ENCODE results near the gene DNAH6.
A peak's percentile ranks its signal among the peaks of the same experiment; 100 is the strongest.

DNAH6 gene

DNA sequence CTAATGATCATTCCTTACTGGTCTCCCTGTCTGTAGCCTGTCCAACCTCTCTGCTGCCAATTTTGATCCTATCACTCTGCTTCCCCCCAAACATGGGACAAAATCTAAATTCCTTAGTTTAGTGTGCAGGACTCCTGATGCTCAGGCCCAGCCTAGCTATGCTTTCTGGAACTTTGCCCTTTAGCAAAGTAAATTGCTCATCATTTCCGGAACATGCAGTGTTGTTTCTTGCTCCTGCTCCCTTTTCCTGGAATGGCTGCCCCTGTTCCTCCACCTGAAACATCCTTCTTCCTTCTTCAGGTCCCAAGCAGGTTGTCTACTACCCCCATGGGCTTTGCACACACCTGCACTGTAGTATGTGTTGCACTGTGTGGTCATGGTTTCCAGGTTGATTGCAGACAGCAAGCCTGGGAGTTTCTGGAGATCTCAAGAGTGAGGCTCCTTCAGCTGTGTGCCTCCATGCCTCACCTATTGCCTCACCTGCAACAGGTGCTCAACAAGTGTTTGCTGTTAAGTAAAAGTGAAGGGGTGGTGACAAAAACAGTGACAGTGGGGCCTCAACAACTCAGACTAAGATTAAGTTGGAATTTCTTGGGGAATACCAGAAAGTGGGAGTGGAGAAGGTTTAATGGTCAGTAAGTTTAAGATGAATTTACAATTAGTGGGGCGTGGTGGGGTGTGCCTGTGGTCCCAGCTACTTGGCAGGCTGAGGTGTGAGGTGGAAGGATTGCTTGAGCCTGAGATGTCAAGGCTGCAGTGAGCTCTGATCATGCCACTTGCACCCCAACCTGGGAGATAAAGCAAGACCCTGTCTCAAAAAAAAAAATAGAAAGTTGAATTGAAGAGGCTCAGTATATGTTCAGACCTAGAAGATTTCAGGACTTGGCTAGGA lies 120.0 kb downstream of the DNAH6 start:
- no peak for DNase-seq

DNA sequence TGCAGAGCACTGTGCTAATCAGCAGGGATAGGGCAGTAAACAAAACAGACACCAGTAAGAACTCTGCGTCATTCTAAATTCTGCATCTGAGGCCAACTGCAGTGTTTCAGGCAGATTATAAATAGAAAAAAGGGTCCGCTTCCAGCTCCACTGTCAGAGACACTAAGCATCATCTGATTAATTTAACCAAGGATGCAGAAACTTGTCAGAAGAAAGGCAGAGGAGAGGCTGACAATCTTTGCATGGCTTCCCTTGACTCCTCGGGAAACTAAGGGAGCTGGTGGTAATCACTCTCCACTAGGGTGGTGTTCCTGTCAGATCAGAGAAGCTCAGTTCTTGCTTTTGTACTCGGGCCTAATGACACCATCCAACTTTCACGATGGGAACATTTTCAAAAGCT lies 123.5 kb downstream of the DNAH6 start:
- DNase-seq: no peak

DNA sequence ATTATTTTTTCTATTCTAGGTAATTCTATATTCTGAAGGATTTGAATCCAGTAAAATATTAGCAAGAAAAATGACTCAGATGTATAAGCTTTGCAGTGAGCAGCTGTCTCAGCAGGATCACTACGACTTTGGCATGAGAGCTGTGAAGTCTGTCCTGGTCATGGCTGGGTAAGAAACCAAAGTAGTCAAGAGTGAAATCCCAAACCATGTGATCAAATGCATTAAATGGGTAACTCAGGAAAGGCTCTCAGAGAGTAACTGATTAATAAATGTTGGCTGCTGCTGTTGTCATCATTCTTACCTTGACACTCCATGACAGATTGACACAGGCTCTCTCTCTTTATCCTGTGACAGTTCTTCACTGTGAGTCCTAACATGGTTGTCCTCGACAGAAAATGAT lies 124.1 kb downstream of the DNAH6 start:
- DNase-seq: no peak

DNA sequence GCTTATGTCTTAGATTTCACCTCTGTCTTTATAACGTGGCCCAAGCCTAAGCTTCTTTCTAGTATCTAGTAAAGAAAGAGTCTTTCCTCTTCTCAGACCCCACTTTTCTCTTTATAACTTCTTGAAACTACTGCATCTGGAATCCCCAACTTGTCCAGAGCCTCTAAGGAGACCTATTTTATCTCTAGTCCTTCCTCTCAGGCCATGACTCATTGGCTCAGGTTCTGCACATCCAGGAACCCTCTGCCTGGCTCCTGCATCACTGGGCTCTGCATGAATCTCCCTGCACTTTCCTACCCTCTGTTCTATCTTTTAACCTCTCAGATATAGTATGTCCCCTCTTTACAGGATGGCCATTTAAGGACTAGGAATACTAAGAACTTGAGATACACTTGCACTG lies 124.7 kb downstream of the DNAH6 start:
- DNase-seq: no peak

DNA sequence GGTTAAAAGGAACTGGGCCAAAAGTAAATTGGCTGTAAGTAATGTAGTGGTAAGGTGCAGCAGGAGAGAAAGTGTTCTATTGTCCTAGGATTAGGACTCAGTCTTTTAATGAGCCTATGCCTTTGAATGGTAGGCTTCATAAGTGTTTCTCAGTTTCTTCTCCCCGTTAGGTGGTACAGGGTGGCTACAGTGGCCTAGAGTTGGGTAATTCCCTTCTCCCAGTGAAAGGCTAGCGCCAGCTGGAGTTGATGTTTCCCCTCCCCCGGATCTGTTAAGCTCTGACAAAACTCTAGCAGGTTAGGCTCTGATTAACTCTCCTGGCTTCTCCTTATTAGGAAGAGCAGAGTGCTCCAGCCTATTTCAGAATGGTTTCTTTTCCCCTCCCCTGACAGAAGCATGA lies 127.7 kb downstream of the DNAH6 start:
- no peak for DNase-seq

DNA sequence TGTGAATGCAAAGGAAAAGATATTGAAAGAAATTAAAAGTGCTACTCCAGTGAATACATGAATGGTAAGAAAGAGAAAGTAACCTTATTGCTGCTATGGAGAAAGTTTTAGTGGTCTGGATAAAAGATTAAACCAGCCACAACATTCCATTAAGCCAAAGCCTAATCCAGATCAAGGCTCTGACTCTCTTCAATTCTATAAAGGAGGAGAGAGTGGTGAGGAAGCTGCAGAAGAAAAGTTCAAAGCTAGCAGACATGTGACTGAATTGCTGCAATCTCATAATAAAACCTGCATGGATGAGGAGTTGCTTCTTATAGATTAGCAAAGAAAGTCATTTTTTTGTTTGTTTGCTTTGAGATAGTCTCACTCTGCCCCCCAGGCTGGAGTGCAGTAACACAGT lies 130.2 kb downstream of the DNAH6 start:
- no peak for DNase-seq

DNA sequence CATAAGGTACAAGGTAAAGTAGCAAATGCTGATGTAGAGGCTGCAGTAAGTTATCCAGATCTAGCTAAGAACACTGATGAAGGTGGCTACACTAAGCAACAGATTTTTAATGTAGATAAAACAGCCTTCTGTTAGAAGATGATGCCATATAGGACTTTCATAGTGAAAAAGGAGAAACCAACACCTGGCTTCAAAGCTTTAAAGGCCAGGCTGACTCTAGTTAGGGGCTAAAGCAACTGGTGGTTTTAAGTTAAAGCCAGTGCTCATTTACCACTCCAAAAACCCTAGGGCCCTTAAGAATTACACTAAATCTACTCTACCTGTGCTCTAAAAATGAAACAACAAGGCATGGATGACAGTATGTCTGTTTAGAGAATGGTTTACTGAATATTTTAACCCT lies 131.0 kb downstream of the DNAH6 start:
- DNase-seq: no peak

DNA sequence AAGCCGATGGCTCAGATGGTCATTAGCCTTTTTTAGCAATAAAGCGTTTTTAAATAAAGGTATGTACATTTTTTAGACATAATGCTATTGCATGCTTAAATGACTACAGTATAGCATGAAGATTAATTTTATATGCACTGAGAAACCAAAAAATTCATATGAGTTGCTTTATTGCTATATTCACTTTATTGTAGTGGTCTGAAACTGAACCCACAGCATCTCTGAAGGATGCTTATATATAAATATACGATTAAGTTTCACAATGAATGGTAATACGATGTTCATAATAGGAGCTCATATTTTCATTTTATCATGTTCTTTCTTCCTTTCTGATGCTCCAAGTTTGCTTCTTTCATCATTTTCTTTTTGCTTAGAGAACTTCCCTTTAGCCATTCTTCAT lies 132.8 kb downstream of the DNAH6 start:
- no peak for DNase-seq

DNA sequence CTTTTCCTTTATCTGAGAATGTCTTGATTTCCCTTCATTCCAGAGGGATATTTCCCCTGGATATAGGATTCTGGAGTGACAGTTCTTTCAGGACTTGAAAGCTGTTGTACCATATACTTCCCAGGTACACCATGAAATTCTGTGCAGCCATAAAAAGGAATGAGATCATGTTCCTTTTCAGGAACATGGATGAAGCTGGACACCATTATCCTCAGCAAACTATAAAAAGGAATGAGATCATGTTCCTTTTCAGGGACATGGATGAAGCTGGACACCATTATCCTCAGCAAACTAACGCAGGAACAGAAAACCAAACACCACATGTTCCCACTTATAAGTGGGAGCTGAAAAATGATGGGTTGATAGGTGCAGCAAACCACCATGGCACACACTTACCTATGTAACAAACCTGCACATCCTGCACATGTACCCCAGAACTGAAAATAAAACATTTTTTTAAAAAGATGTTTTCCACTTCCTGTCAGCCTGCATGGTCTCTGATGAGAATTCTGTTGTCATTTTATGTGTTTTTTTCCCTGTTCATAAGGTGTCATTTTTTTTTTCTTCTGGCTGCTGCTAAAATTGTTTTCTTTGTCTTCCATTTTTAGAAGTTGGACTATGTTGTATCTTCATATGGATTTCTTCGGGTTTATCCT lies 133.3 kb downstream of the DNAH6 start:
- no peak for DNase-seq

DNA sequence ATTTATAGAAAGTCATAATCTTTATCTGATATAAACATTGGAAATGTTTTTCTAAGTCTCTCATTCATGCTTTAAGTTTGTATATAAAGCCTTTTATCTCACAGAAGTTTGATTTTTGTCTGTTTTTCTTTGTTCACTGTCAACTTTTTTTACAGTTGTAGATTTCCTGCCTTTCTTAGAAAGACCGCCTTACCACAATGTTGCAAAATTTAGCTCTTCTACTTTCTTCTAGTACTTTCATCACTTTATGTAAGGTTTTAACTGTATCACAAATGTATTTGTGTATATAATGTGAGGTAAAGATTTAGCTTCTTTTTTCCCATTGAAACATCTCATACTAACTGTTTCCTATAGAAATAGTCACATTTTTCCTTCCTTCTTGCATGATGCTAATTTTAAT lies 136.1 kb downstream of the DNAH6 start:
- DNase-seq: no peak

DNA sequence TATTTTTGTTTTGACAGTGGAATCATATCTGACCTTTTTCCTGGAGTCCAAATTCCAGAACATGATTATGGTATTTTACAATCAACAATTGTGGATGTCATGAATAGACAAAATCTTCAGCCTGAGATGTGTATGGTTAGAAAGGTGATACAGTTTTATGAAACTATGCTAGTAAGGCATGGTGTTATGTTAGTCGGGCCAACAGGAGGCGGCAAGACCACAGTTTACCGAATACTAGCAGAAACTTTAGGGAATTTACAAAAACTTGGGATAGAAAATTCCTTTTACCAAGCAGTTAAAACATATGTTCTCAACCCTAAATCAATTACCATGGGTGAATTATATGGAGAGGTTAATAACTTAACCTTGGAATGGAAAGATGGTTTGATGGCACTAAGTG lies 137.0 kb downstream of the DNAH6 start:
- no peak for DNase-seq

DNA sequence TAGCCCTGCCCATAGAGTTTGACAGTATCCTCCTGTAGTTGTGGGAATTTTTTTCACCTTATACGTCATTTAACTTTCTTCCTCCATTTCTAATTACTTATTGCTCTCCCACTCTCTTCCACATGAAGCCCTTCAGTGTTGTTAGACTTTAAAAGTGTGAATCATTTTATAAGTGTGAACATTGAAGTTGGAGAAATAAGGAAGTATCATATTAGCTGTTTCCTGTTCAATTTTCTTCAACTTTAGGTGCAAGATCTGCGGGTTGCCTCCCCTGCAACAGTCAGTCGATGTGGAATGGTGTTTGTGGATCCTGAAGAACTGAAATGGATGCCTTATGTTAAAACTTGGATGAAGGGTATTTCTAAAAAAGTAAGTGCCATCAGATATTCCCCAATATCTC lies 138.1 kb downstream of the DNAH6 start:
- DNase-seq: no peak

DNA sequence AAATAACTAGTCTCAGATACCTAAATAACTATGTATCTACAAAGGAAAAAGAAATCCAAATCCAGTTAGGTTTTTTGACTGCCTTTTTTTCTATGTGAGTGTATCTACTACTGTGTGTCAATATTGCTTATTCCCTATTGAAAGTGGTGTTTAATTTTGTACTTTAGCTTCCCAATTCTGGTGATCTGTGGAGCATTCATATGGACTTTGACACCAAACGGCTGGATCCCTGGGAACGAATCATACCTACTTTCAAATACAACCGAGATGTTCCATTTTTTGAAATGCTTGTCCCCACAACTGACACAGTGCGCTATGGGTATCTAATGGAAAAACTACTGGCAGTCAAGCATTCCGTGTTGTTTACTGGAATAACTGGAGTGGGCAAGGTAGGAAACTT lies 152.8 kb downstream of the DNAH6 start:
- no peak for DNase-seq

DNA sequence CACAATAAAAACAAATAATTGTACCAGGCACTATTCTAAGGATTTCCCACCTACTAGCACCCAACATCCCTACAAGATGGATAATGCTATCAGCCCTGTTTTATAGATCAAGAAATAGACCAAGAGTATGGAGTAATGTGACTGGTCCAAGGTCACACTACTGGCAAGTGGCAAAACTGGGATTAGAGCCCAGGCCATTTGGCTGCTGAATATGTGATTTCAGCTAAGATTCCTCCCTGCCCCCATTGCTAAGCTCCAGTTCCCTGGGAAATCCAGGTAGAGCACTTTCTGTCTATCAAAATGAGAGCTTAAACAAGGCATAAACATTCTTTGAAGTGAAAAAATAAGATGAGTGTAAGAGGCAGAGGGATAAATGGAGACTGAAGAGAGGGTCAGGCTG lies 157.8 kb downstream of the DNAH6 start:
- DNase-seq: no peak

DNA sequence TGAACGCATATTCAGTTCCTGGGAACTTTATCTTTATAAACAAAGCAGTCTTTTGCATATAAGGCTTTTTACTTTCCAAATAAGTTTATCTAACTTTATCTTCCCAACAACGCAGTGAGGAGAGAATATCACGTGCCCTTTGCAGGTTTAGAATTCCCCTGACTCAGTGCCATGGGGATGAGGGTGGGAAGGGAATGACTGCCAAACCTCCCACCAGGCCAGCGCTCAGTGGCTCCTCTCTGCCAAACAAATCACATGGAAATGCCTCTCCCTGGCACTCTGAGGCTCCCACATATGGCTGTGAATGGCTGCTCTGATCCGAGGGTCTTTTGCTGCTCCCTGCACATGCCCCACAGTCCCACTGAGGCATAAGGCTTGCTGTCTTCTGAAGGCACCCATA lies 158.3 kb downstream of the DNAH6 start:
- peak; percentile 6 for DNase-seq

DNA sequence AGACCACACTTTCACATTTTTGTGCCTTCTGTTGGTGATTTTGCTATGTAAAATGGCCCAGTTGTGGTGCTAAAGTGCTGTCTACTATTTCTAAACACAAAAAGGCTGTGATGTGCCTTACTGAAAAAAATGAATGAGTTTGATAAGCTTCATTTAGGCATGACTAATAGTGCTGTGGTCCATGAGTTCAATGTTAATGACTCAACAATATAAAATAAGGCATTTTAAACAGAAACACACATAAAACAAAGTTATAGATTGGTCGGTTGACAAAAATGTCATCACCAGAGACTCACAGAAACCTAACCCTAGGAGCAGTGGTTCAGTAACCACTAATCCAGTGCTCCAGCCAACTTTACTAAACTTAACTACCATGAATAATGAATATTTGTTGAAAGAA lies 160.0 kb downstream of the DNAH6 start:
- no peak for DNase-seq

DNA sequence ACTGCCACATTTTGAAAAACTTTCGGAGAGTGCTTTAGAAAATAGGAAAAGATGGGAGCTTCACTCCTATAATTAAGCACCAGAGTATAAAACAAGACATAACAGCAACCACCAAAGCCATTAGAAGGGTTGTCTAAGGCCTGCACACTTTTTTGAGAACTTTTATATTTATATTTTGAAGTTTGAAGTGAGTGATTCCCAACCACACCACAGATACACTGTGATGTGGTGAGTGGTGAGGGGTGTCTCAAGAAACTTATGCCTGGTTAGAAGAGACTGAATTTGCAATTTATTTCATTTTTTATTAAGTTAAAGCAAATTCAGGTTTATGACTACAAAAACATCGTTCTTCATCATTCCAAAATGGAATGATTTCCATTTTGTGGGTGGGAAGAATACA lies 161.9 kb downstream of the DNAH6 start:
- DNase-seq: no peak

DNA sequence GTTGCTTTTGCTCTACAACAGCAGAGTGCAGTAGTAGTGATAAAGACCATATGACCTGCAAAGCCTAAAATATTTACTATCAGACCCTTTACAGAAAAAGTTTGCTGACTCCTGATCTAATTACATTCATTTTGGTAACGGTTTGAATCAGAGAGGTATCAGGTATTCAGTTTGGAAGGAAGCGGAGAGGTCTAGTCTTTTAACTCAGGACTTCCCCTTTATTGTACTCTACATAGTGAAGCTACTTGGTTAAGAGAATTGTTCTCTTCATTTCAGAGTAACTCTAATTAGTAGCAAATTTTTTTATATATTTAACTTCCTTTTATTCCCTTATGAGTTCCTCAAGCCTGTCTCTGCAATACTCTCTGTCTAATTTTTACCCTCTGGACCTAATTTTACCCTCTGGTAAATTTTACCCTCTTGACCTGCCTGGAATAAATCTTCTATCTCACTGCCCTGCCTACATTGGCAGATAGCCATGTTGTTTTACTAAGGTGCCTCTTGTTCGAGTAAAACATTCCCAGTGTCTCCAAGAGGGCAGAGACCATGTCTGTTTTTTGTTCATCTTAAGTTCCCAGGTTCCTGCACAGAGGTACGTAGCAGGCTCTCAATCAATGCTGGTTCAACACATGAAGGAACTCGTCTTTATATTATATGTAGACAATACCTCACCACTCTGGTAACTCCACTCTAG lies 170.6 kb downstream of the DNAH6 start:
- DNase-seq: no peak

DNA sequence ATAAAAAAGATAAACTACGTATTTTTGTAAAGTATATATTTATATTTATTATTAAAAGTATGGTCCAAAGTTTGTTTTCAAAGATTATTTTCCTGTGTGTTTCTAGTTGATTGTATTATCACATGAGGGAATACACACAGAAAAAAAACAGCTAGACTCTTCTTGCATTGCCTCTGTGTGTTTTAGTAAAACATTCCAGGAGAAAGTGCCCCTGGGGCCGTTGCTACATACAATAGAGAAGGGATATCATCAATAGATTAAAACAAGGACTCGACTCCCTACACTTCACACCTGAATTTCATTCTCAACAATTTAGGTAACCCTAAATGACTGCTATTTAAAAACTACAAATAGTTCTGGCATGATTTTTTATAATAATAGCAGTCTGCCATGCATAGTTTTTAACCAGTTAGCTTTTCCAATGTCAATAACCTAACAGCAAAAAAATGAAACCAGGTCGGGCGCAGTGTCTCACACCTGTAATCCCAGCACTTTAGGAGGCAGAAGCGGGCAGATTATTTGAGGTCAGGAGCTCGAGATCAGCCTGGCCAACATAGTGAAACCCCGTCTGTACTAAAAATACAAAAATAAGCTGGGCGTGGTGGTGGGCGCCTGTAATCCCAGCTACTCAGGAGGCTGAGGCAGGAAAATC lies 171.3 kb downstream of the DNAH6 start:
- DNase-seq: no peak

DNA sequence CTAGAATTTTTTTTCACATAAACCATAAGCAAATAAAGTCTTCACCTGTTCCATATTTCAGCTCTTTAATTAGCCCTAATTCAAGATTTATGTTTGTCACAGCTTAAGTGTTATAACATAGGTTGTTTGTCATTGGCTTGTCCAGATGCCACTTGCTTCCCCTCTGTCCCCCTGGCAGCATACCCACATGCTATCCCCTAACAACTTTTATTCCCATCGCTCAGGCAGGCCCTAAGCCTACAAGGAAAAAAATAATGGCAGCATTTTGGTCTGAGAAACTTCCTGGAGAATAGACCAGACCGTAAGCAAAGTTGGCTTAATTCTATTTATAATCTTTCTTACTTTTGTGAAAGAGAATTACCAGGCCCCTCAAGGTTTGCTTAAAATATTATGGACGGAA lies 173.9 kb downstream of the DNAH6 start:
- DNase-seq: no peak

DNA sequence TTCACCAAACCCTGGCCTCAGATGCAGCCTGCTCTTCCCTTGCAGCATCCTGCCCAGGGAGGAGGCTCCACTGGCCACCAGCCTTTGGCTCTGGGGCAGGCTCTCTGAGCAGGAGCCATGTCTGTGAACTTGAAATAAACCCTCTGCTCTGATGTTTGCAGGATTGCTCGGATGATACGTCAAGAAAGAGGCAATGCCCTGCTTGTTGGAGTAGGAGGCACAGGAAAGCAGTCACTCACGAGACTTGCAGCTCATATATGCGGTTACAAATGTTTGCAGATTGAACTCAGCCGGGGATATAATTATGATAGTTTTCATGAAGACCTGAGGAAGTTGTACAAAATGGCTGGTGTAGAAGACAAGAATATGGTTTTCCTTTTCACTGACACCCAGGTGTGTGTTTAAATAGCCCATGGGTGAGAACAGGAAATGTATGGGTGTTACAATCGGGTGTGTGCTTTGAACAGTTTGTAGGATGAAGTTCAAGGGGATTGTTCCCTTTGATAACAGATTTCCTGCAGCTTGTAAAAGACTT lies 177.9 kb downstream of the DNAH6 start:
- DNase-seq: no peak

DNA sequence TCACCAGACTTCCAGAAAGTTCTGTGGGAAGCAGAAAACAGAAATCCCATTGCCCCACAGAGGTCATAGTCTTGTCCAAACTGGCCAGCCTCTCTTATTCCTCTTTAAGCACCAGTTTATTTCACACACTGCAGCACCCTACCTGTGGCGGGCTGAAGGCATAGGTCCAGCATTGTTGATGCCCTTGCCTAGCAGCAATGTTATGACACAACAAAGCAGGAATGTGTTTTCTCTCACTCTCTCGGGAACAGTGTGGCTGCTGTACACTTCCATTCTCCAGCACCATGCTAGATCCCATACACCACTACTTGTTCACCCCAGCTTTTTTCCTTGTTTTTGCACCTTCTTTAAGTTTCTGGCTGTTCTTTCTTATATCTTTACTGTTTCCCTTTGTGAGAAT lies 181.6 kb downstream of the DNAH6 start:
- peak; percentile 12 for DNase-seq

DNA sequence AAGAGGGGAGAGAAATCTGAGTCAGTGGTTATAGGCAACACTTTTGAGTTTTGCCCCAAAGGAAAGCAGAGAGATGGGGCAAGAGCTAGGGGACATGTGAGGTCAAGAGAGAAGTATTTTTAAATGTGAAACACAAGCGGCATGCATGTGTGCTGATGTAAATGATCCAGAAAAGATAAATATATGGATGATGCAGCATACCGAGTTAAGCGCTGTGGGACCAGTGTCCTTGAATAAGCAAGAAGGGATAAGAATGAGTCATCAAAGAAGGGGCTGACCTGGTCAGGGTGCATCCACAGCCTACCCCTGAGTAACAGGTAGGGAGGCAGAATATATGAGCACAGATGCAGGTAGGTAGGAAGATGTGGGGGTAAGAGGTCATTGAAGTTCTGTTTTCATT lies 183.7 kb downstream of the DNAH6 start:
- DNase-seq: no peak
